Measurements from ENCODE around the gene COA6.

DNA sequence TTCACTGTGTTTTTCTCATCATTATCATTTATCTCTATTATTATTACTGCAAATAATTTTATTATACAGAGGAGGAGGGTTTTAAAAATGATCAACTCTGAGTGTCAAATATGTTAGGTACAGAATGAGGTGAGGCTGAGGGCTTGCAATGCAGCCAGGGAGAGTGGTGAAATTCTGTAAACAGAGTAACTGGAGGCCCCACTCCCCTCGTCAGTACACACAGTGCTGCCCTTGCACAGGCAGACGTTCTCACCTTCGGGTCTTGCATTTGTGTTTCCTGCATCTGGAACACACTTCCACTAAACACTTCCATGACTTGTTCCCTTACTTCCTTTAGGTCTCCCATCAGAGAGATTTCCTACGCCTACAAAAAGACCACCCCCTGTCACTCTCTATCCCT, 24.3 kb upstream of the COA6 start:
- TF ChIP-seq POLR2AphosphoS5 (IDR thresholded peaks at IDR 0.05) (no peak), CTCF (IDR thresholded peaks at IDR 0.05 in 8 of 11, conservative IDR thresholded peaks at IDR 0.05 in 3 of 11) (no peak)
